Mononuclear cell (primary cell): ENCODE results near the gene LRBA. TPM values are rescaled to one million over a fixed set of nuclear protein-coding genes. Genes with fewer than 3 reads are reported as not detected.
"Not testable (repeated sequence)": the region's sequence is repeated elsewhere in the genome, so short reads cannot be mapped to it uniquely, and the experiment has no call there.

Experiments used
- H3K27me3 ChIP-seq: 2 replicates; pipeline ENCODE4 v1.6.0; 2011; ENCODE audit warnings: low read length, control low read depth; ENCODE audit not compliant: insufficient read depth
- H3K4me1 ChIP-seq: 2 replicates; pipeline ENCODE4 v1.5.1; 2011; ENCODE audit warnings: mild to moderate bottlenecking, low read length, control low read depth; ENCODE audit not compliant: insufficient read depth
- H3K4me3 ChIP-seq: 2 replicates; pipeline ENCODE4 v1.5.1; 2011; ENCODE audit warnings: mild to moderate bottlenecking, low read length, moderate library complexity
- H3K9me3 ChIP-seq: 2 replicates; pipeline ENCODE4 v1.5.1; 2011; ENCODE audit warnings: low read depth, mild to moderate bottlenecking, control low read depth, low read length
- total RNA-seq: library from RNA; depleted of rRNA; stranded (reverse); fragments of >200 nt; gene quantifications from one replicate; pipeline ENCODE4 v1.2.3, GENCODE V29; 2012

The LRBA gene
- total RNA-seq, 1 donor = 96.0 TPM

- Histone ChIP-seq H3K4me3 (no peak overlapping the region), H3K4me1 (no peaks in the 10 kb centered on the region), H3K27me3 (no peaks in the 10 kb centered on the region), H3K9me3 (no peaks in the 10 kb centered on the region)
Measured at GRCh38 chr4:150567070-150567469, 448.0 kb downstream of the LRBA start.

GRCh38 chr4:150564967-150565366 lies 450.1 kb downstream of the LRBA start:
- H3K4me1 ChIP-seq, H3K9me3 ChIP-seq: not testable (repeated sequence)

DNA sequence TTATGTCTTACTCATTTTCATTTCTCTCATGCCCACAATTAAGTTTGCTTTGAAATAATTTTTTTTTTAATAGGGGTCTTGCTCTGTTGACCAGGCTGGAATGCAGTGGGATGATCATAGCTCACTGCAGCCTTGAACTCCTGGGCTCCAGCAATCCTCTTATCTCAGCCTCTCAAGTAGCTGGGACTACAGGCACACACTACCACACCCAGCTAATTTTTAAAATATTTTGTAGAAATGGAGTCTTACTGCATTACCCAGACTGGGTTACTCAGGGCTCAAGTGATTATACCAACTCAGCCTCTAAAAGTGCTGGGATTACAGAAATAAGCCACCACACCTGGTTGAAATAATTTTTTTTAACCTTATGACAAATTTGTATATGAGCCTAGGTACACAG lies 452.3 kb downstream of the LRBA start:
- H3K4me3 ChIP-seq = no peak overlapping the region
- no peaks in the 10 kb centered on the region for H3K9me3 ChIP-seq
- no peaks in the 10 kb centered on the region for H3K4me1 ChIP-seq
- no peaks in the 10 kb centered on the region for H3K27me3 ChIP-seq

More at GRCh38 chr4:150564967-150565366, 450.1 kb downstream of the LRBA start:
- not testable (repeated sequence) for H3K4me3 ChIP-seq, H3K27me3 ChIP-seq

DNA sequence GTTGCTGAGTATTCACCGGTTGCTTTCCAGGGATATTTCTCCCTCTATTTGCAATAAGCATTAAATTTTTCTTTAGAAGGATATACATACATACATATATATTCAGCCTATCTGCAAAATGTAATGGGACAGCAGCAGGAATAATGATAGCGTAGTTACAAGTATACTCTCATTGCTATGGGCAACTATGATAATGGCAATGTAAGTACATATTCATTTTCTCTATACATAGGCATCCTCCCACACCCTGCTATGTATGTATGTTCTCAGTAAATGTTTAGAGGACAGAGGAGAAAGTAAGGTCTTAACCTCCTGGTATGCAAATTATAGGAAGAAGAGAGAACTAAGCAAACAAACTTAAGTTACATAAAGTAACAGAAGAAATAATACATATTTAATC lies 452.8 kb downstream of the LRBA start:
- H3K27me3 ChIP-seq = no peaks in the 10 kb centered on the region
- H3K9me3 ChIP-seq = no peaks in the 10 kb centered on the region
- no peak overlapping the region for H3K4me3 ChIP-seq
- H3K4me1 ChIP-seq = no peaks in the 10 kb centered on the region

DNA sequence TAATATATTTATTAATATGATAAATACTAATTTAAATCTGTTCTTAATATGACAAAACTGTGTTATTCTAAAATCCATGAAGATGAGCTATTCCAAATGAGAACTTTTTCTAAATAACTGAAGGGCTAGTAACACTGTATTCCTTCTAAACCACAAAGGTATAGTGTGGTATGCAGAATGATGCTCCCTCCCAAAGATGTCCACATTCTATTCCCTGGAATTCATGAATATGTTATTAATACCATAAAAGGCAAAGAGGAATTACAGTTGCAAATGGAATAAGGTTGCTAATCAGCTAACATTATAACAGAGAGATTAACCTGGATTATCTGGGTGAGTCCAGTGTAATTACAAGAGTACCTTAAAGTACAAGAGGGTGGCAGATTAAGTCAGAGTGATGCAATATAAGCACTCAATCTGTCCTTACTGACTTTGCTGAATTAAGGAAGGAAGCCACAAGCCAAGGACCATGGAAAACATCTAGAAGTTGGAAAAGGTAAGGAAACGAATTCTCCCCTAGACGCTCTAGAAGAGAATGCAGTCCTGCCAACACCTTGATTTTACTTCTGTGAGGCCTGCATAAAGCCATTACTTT lies 453.8 kb downstream of the LRBA start:
- Histone ChIP-seq H3K4me1 (no peaks in the 10 kb centered on the region), H3K27me3 (no peaks in the 10 kb centered on the region), H3K4me3 (no peak overlapping the region), H3K9me3 (no peaks in the 10 kb centered on the region)

DNA sequence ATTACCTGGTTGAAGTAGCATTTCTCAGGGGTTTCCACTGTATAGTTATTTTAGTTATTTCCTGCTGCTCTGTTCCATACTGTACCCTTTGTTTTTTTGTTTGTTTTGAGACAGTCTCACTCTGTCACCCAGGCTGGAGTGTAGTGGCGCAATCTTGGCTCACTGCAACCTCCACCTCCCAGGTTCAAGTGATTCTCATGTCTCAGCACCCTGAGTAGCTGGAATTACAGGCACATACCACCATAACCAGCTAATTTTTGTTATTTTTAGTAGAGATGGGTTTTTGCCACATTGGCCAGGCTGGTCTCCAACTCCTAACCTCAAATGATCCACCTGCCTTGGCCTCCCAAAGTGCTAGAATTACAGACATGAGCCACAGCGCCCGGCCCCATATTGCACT lies 457.3 kb downstream of the LRBA start:
- H3K9me3 ChIP-seq, H3K4me3 ChIP-seq, H3K27me3 ChIP-seq, H3K4me1 ChIP-seq: not testable (repeated sequence)

GRCh38 chr4:150547154-150547838 lies 467.8 kb downstream of the LRBA start:
- Histone ChIP-seq H3K9me3 (no peaks in the 10 kb centered on the region), H3K4me1 (no peaks in the 10 kb centered on the region), H3K27me3 (no peaks in the 10 kb centered on the region), H3K4me3 (no peak overlapping the region)

- no peaks in the 10 kb centered on the region for H3K27me3 ChIP-seq
- no peaks in the 10 kb centered on the region for H3K4me1 ChIP-seq
- no peaks in the 10 kb centered on the region for H3K9me3 ChIP-seq
- no peak overlapping the region for H3K4me3 ChIP-seq
Measured at GRCh38 chr4:150546286-150546685, 468.8 kb downstream of the LRBA start.

GRCh38 chr4:150543042-150543441 lies 472.0 kb downstream of the LRBA start:
- no peaks in the 10 kb centered on the region for H3K9me3 ChIP-seq

DNA sequence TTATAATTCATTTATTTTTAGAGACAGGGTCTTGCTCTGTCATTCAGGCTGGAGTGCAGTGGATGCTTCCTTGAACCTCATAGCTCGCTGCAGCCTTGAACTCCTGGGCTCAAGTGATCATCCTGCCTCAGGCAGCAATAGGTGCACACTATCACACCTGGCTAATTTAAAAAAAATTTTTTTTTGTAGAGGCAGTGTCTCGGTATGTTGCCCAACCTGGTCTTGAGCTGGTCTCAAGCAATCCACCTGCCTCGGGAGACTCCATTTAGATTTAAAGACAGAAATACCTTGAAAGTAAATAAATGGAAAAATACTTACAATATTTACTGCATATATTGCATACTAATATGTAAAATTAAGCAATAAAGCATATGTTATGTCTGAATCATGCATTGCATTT lies 473.4 kb downstream of the LRBA start:
- Histone ChIP-seq H3K9me3 (no peaks in the 10 kb centered on the region), H3K27me3 (no peaks in the 10 kb centered on the region), H3K4me3 (no peak overlapping the region), H3K4me1 (no peaks in the 10 kb centered on the region)

More at GRCh38 chr4:150543042-150543441, 472.0 kb downstream of the LRBA start:
- H3K4me3 ChIP-seq = no peak overlapping the region
- no peaks in the 10 kb centered on the region for H3K27me3 ChIP-seq
- H3K4me1 ChIP-seq = no peaks in the 10 kb centered on the region

- Histone ChIP-seq H3K27me3 (no peaks in the 10 kb centered on the region), H3K4me3 (no peak overlapping the region), H3K4me1 (no peaks in the 10 kb centered on the region), H3K9me3 (no peaks in the 10 kb centered on the region)
Measured at GRCh38 chr4:150540959-150541360, 474.1 kb downstream of the LRBA start.

- no peaks in the 10 kb centered on the region for H3K4me1 ChIP-seq
- H3K4me3 ChIP-seq = no peak overlapping the region
- H3K27me3 ChIP-seq = no peaks in the 10 kb centered on the region
- no peaks in the 10 kb centered on the region for H3K9me3 ChIP-seq
Measured at GRCh38 chr4:150540536-150540935, 474.5 kb downstream of the LRBA start.

DNA sequence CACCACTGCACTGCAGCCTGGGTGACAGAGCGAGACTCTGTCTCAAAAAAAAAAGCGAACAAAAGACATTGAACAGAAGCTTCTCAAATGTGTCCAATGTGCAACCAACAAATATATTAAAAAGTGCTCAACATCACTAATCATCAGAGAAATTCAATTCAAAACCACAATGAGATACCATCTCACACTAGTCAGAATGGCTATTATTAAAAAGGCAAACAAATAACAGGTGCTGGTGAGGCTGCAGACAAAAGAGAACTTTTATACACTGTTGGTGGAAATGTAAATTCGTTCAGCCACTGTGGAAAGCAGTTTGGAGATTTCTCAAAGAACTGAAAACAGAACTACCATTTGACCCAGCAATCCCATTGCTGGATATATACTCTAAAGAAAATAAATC lies 477.2 kb downstream of the LRBA start:
- H3K4me3 ChIP-seq, H3K9me3 ChIP-seq, H3K4me1 ChIP-seq, H3K27me3 ChIP-seq: not testable (repeated sequence)

- H3K9me3 ChIP-seq = no peaks in the 10 kb centered on the region
- H3K27me3 ChIP-seq = no peaks in the 10 kb centered on the region
- H3K4me3 ChIP-seq = no peak overlapping the region
- H3K4me1 ChIP-seq = no peaks in the 10 kb centered on the region
Measured at GRCh38 chr4:150534818-150535217, 480.3 kb downstream of the LRBA start.

GRCh38 chr4:150533673-150534072 lies 481.4 kb downstream of the LRBA start:
- Histone ChIP-seq H3K9me3 (no peaks in the 10 kb centered on the region), H3K27me3 (no peaks in the 10 kb centered on the region), H3K4me1 (no peaks in the 10 kb centered on the region), H3K4me3 (no peak overlapping the region)

DNA sequence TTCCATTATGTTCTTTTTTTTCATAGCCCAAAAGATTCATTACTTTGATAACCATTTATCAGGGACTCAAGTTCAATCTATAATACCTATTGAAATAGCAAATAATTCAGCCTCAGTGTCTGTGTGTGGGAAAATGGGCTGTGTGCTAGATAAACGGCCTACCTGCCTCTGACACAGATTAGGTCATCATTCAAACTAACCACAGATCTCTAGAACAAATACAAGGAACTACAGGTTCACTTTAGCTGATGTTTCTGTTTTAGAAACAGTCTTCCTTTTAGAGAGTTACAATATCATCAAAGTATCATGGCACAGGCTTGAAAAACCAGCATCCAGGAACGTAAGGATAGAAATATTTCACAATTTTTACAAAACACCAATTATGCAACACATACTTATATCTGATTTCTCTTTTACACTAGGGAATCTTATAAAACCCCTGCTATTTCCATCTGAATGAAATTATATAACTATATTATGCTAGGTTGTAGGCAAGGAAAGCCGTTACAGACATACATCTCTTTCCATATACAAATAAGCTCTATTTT lies 489.7 kb downstream of the LRBA start:
- Histone ChIP-seq H3K27me3 (no peaks in the 10 kb centered on the region), H3K4me1 (no peaks in the 10 kb centered on the region), H3K4me3 (no peak overlapping the region), H3K9me3 (no peaks in the 10 kb centered on the region)
